Endothelial cell of umbilical vein (primary cell): ENCODE data around the gene PLEKHA7.

ENCODE experiments used
- CTCF ChIP-seq, 2 donors: IDR thresholded peaks; 1 replicate in 1 of 2; 2 replicates in 1 of 2; pipeline ENCODE4 v1.5.1; 2011; ENCODE audit warnings: low read length in 2 of 2, mild to moderate bottlenecking in 2 of 2, moderate library complexity in 2 of 2, control low read depth in 1 of 2, inconsistent platforms in 1 of 2, low read depth in 1 of 2; ENCODE audit not compliant: insufficient read depth in 1 of 2; ENCODE audit errors: extremely low read depth in 1 of 2
- EZH2 ChIP-seq: IDR thresholded peaks from 2 replicates; pipeline ENCODE4 v1.6.1; 2012; ENCODE audit warnings: borderline replicate concordance, low read depth, mild to moderate bottlenecking, moderate library complexity, low read length, inconsistent platforms; ENCODE audit not compliant: severe bottlenecking
- JUN ChIP-seq: IDR thresholded peaks from 2 replicates; pipeline ENCODE4 v1.6.1; 2011; ENCODE audit warnings: borderline replicate concordance, low read depth; ENCODE audit not compliant: insufficient read length, insufficient read depth
- MAX ChIP-seq: IDR thresholded peaks from 2 replicates; pipeline ENCODE4 v1.6.1; 2011; ENCODE audit not compliant: insufficient read depth, insufficient read length
- POLR2A ChIP-seq: IDR thresholded peaks from 2 replicates; pipeline ENCODE4 v1.6.1; 2012; ENCODE audit warnings: low read depth, mild to moderate bottlenecking, control low read depth, low read length
- POLR2AphosphoS5 ChIP-seq: IDR thresholded peaks from 2 replicates; pipeline ENCODE4 v1.6.1; 2012; ENCODE audit warnings: low read depth, mild to moderate bottlenecking, control low read depth, low read length, moderate library complexity; ENCODE audit not compliant: insufficient read depth

GRCh38 chr11:16921019-16921418 lies 93.2 kb downstream of the PLEKHA7 start:
- no peak for TF ChIP-seq POLR2A
- TF ChIP-seq EZH2, result no peak
- TF ChIP-seq CTCF (IDR thresholded peaks at IDR 0.05; ENCODE audit: extremely low read depth in 1 of 2, insufficient read depth in 1 of 2, low read depth in 1 of 2, low read length in 2 of 2), result no peak
- TF ChIP-seq JUN, result no peak
- no peak for TF ChIP-seq POLR2AphosphoS5
- TF ChIP-seq MAX, result no peak
